ENCODE data around the gene PKP1.

- no peak for TF ChIP-seq CTCF (IDR thresholded peaks at IDR 0.05)
- no peak for TF ChIP-seq ZFX (IDR thresholded peaks at IDR 0.05; ENCODE audit: borderline replicate concordance)
Measured at GRCh38 chr1:201276891-201277290, 6.4 kb upstream of the PKP1 start.

All from 22Rv1 (cell line).